ENCODE data around the gene TMEM98.
"Not testable (repeated sequence)": the region's sequence is repeated elsewhere in the genome, so short reads cannot be mapped to it uniquely, and the experiment has no call there.

TMEM98 gene

GRCh38 chr17:32941419-32942032 lies 13.6 kb downstream of the TMEM98 start:
- DNase-seq (ENCODE audit: low read depth, low spot score), result no peak

GRCh38 chr17:32943206-32943605 lies 15.3 kb downstream of the TMEM98 start:
- no peak for DNase-seq (ENCODE audit: low read depth, low spot score)

- no peak for DNase-seq (ENCODE audit: low read depth, low spot score)
These were observed 15.8 kb downstream of the TMEM98 start for GRCh38 chr17:32943647-32944191.

GRCh38 chr17:32944248-32945020 lies 16.5 kb downstream of the TMEM98 start:
- no peak for DNase-seq (ENCODE audit: low read depth, low spot score)

- DNase-seq (ENCODE audit: low read depth, low spot score), result no peak
These were observed 18.6 kb downstream of the TMEM98 start for GRCh38 chr17:32946375-32947135.

GRCh38 chr17:32947736-32948135 lies 19.8 kb downstream of the TMEM98 start:
- no peak for DNase-seq (ENCODE audit: low read depth, low spot score)

GRCh38 chr17:32949181-32949580 lies 21.2 kb downstream of the TMEM98 start:
- no peak for DNase-seq (ENCODE audit: low read depth, low spot score)

GRCh38 chr17:32952491-32952890 lies 24.5 kb downstream of the TMEM98 start:
- DNase-seq (ENCODE audit: low read depth, low spot score), result not testable (repeated sequence)

- no peak for DNase-seq (ENCODE audit: low read depth, low spot score)
These were observed 25.1 kb downstream of the TMEM98 start for GRCh38 chr17:32953045-32953444.

- no peak for DNase-seq (ENCODE audit: low read depth, low spot score)
These were observed 25.9 kb downstream of the TMEM98 start for GRCh38 chr17:32953857-32954256.

GRCh38 chr17:32954477-32954876 lies 26.5 kb downstream of the TMEM98 start:
- no peak for DNase-seq (ENCODE audit: low read depth, low spot score)

GRCh38 chr17:32955155-32955554 lies 27.2 kb downstream of the TMEM98 start:
- DNase-seq (ENCODE audit: low read depth, low spot score), result no peak

- no peak for DNase-seq (ENCODE audit: low read depth, low spot score)
These were observed 28.5 kb downstream of the TMEM98 start for GRCh38 chr17:32956240-32956970.

GRCh38 chr17:32958418-32958817 lies 30.5 kb downstream of the TMEM98 start:
- DNase-seq (ENCODE audit: low read depth, low spot score), result no peak

- DNase-seq (ENCODE audit: low read depth, low spot score), result no peak
These were observed 32.9 kb downstream of the TMEM98 start for GRCh38 chr17:32960815-32961214.

- DNase-seq (ENCODE audit: low read depth, low spot score), result no peak
These were observed 34.4 kb downstream of the TMEM98 start for GRCh38 chr17:32962320-32962711.

- DNase-seq (ENCODE audit: low read depth, low spot score), result no peak
These were observed 36.6 kb downstream of the TMEM98 start for GRCh38 chr17:32964541-32964940.

- not testable (repeated sequence) for DNase-seq (ENCODE audit: low read depth, low spot score)
These were observed 41.3 kb downstream of the TMEM98 start for GRCh38 chr17:32969231-32969630.

GRCh38 chr17:32970281-32970680 lies 42.3 kb downstream of the TMEM98 start:
- DNase-seq (ENCODE audit: low read depth, low spot score), result no peak

GRCh38 chr17:32971171-32971570 lies 43.2 kb downstream of the TMEM98 start:
- DNase-seq (ENCODE audit: low read depth, low spot score), result no peak

- DNase-seq (ENCODE audit: low read depth, low spot score), result no peak
These were observed 48.2 kb downstream of the TMEM98 start for GRCh38 chr17:32976131-32976530.

- DNase-seq (ENCODE audit: low read depth, low spot score), result no peak
These were observed 48.7 kb downstream of the TMEM98 start for GRCh38 chr17:32976605-32977004.
